K562 (cell line): ENCODE results near the gene ASPG. TPM values are rescaled to one million over a fixed set of nuclear protein-coding genes. Genes with fewer than 3 reads are reported as not detected.

Source experiments
- ATAC-seq: fragments of 200-7000 bp; cut with Tn5 transposase; 3 replicates; pipeline ENCODE4 v1.9.1; 2020; ENCODE audit warnings: moderate library complexity
- BruUV-seq: library from RNA; stranded (reverse); fragments of 400-500 nt; replicated peaks from 2 replicates; lab custom pipeline; 2021; lab: Mats Ljungman, UMichigan
- CTCF ChIA-PET: fragments of 300-600 bp; formaldehyde crosslinking; extraction: SDS; loops from one replicate; lab custom pipeline; 2021; ENCODE audit warnings: low intra/inter-chr PET ratio; lab: Yijun Ruan, JAX
- POLR2A ChIA-PET: fragments of 300-600, 350-650 bp; sonication (Branson Sonifier 250); formaldehyde crosslinking; extraction: SDS; loops from one replicate; lab custom pipeline; 2021; ENCODE audit warnings: antibody characterized with exemption, inconsistent platforms; lab: Yijun Ruan, JAX
- DNase-seq, 4 experiments: peaks; one replicate each; pipeline versions ENCODE4 v3.0.0 to v3.0.0-alpha.2; 2011 to 2018; ENCODE audit warnings: low spot score in 3 of 4, mixed read lengths in 3 of 4; ENCODE audit errors: extremely low read depth in 1 of 4
- FAIRE-seq: peaks from 2 replicates; lab custom pipeline; 2011; peaks lifted over from hg19 to GRCh38; lab: Jason Lieb, UNC
- H2AFZ ChIP-seq: 2 replicates; pipeline ENCODE4 v1.6.0; 2011; ENCODE audit warnings: low read depth, low read length, control low read depth, inconsistent platforms
- H3K27ac ChIP-seq: fragments of 200-600 bp; 3 replicates; pipeline ENCODE4 v1.8.0; 2011; ENCODE audit warnings: low read depth, mild to moderate bottlenecking, control low read depth, inconsistent platforms, low read length, moderate library complexity, mixed read lengths; ENCODE audit errors: extremely low read depth
- H3K27me3 ChIP-seq, 2 experiments: fragments of 300-600 bp in 1 of 2; 2 replicates in 1 of 2; 3 replicates in 1 of 2; pipeline versions ENCODE4 v1.6.0 to v1.8.0; 2011; ENCODE audit warnings: inconsistent platforms in 2 of 2, low read length in 2 of 2, mild to moderate bottlenecking in 1 of 2, mixed read lengths in 1 of 2, moderate library complexity in 1 of 2; ENCODE audit not compliant: control insufficient read depth in 2 of 2, insufficient read depth in 2 of 2
- H3K36me3 ChIP-seq: fragments of 300-600 bp; 3 replicates; pipeline ENCODE4 v1.8.0; 2011; ENCODE audit warnings: mild to moderate bottlenecking, low read length, inconsistent platforms; ENCODE audit not compliant: control insufficient read depth, insufficient read depth
- H3K4me1 ChIP-seq, 2 experiments: fragments of 200-600 bp in 1 of 2; replicated peaks in 1 of 2; 2 replicates in 1 of 2; 3 replicates in 1 of 2; pipeline versions ENCODE4 v1.5.1 to v1.8.0; 2011; ENCODE audit warnings: inconsistent platforms in 2 of 2, low read length in 2 of 2, mild to moderate bottlenecking in 1 of 2, mixed read lengths in 1 of 2, moderate library complexity in 1 of 2; ENCODE audit not compliant: control insufficient read depth in 2 of 2, insufficient read depth in 2 of 2
- H3K4me2 ChIP-seq: 2 replicates; pipeline ENCODE4 v1.6.1; 2011; ENCODE audit warnings: low read length, control low read depth, inconsistent platforms, mixed read lengths; ENCODE audit not compliant: insufficient read depth
- H3K4me3 ChIP-seq: fragments of 200-600 bp; sonication (generic), shearing (Covaris generic); 2 replicates; pipeline ENCODE4 v1.5.1; 2016; ENCODE audit warnings: control low read depth, inconsistent platforms
- H3K79me2 ChIP-seq: fragments of 200-600 bp; 3 replicates; pipeline ENCODE4 v1.8.0; 2011; ENCODE audit warnings: low read length, inconsistent platforms; ENCODE audit not compliant: control insufficient read depth, insufficient read depth
- H3K9ac ChIP-seq, 2 experiments: 2 replicates each; pipeline versions ENCODE4 v1.6.0 to v1.6.1; 2011; ENCODE audit warnings: low read depth in 2 of 2, low read length in 2 of 2, control low read depth in 1 of 2, inconsistent platforms in 1 of 2, mild to moderate bottlenecking in 1 of 2, mixed read lengths in 1 of 2; ENCODE audit not compliant: insufficient read depth in 1 of 2
- H3K9me1 ChIP-seq: one replicate; pipeline ENCODE4 v1.6.0; 2011; ENCODE audit warnings: inconsistent platforms, mild to moderate bottlenecking, low read length, moderate library complexity; ENCODE audit not compliant: control insufficient read depth, insufficient read depth
- H3K9me3 ChIP-seq: replicated peaks from 2 replicates; pipeline ENCODE4 v1.5.1; 2011; ENCODE audit warnings: low read depth, low read length, inconsistent platforms; ENCODE audit not compliant: control insufficient read depth, insufficient read depth
- H4K20me1 ChIP-seq: replicated peaks from 2 replicates; pipeline ENCODE4 v1.6.1; 2011; ENCODE audit warnings: low read length, inconsistent platforms, mixed read lengths; ENCODE audit not compliant: control insufficient read depth, insufficient read depth
- C11orf30 ChIP-seq: fragments of 450-650 bp; IDR thresholded peaks from 2 replicates; pipeline ENCODE4 v1.6.1; 2016; ENCODE audit warnings: low read depth, mild to moderate bottlenecking
- EGR1 ChIP-seq: fragments of 450-650 bp; conservative IDR thresholded peaks from 2 replicates; pipeline ENCODE4 v1.6.1; 2017; ENCODE audit warnings: mild to moderate bottlenecking
- FOXJ2 ChIP-seq: fragments of 200-800 bp; sonication (Bioruptor generic); IDR thresholded peaks from 2 replicates; pipeline ENCODE4 v1.6.1; 2016; ENCODE audit warnings: missing genetic modification characterization, missing compliant biosample characterization
- HEY1 ChIP-seq: fragments of 250-450 bp; sonication (Bioruptor Pico); IDR thresholded peaks from 2 replicates; pipeline ENCODE4 v1.5.0; 2020; ENCODE audit warnings: mild to moderate bottlenecking, moderate library complexity, borderline replicate concordance
- HNRNPUL1 ChIP-seq: fragments of 200-400 bp; formaldehyde crosslinking; IDR thresholded peaks from 2 replicates; pipeline ENCODE4 v1.6.1; 2017; ENCODE audit warnings: low read length
- JUND ChIP-seq, 2 experiments: IDR thresholded peaks; 2 replicates in 1 of 2; 3 replicates in 1 of 2; pipeline ENCODE4 v1.6.1; 2011; ENCODE audit warnings: borderline replicate concordance in 2 of 2, low read depth in 2 of 2, low read length in 2 of 2, improper control_type of control experiment in 1 of 2, missing biosample characterization in 1 of 2, missing genetic modification characterization in 1 of 2, missing genetic modification reagents in 1 of 2
- KAT2B ChIP-seq: IDR thresholded peaks from one replicate; pipeline ENCODE4 v1.6.1; 2012; ENCODE audit warnings: low read depth, mild to moderate bottlenecking, control low read depth, inconsistent platforms, low read length, moderate library complexity
- KDM1A ChIP-seq, 2 experiments: fragments of 450-650 bp; IDR thresholded peaks; 2 replicates each; pipeline ENCODE4 v1.6.1; 2016; ENCODE audit warnings: mild to moderate bottlenecking in 2 of 2
- LCOR ChIP-seq: sonication (generic); formaldehyde crosslinking; IDR thresholded peaks from 2 replicates; pipeline ENCODE4 v1.8.0; 2022; ENCODE audit warnings: mild to moderate bottlenecking, missing genetic modification reagents
- MEIS2 ChIP-seq: fragments of 450-650 bp; IDR thresholded peaks from 2 replicates; pipeline ENCODE4 v1.6.1; 2014; ENCODE audit warnings: mild to moderate bottlenecking; ENCODE audit not compliant: partially characterized antibody
- RBM25 ChIP-seq: fragments of 200-400 bp; formaldehyde crosslinking; IDR thresholded peaks from 2 replicates; pipeline ENCODE4 v1.6.1; 2018; ENCODE audit warnings: low read length, low read depth, moderate library complexity; ENCODE audit not compliant: severe bottlenecking
- SAP30 ChIP-seq: fragments of 200-600 bp; sonication (generic); IDR thresholded peaks from 2 replicates; pipeline ENCODE4 v1.6.1; 2012; ENCODE audit warnings: borderline replicate concordance, low read depth, mild to moderate bottlenecking, moderate library complexity, low read length, control low read depth, inconsistent platforms; ENCODE audit not compliant: insufficient read depth, poor library complexity, severe bottlenecking
- ZNF133 ChIP-seq: fragments of 250-450 bp; sonication (Bioruptor Pico); IDR thresholded peaks from 2 replicates; pipeline ENCODE4 v1.4.0; 2020; ENCODE audit warnings: mild to moderate bottlenecking
- ZNF197 ChIP-seq: fragments of 200-800 bp; sonication (Bioruptor generic); IDR thresholded peaks from 2 replicates; pipeline ENCODE4 v1.6.1; 2016; ENCODE audit warnings: low read depth, missing genetic modification characterization, missing compliant biosample characterization
- WGBS: fragments of 100-300 bp; shearing (Covaris generic); methylation state at CpG from one replicate; pipeline ENCODE4 v1.1.6; 2016; ENCODE audit warnings: low coverage, mixed read lengths; ENCODE audit not compliant: insufficient coverage; ENCODE audit errors: missing lambda C conversion rate; 5-methylcytosine and 5-hydroxymethylcytosine counted together
- in situ Hi-C: fragments of 300-500 bp; cut with MboI; formaldehyde crosslinking; loops from 4 replicates; pipeline ENCODE4 v1.15.0; 2018; ENCODE audit warnings: inconsistent platforms, mixed read lengths
- intact Hi-C: fragments of 100-400 bp; cut with micrococcal nuclease; formaldehyde crosslinking; loops from 2 replicates; pipeline ENCODE4 v1.14.2; 2022
- polyA plus RNA-seq, 8 experiments: library from polyadenylated mRNA; depleted of rRNA in 4 of 8; stranded (reverse) in 5 of 8; unstranded in 3 of 8; fragments of >200 nt; fragmentation: Nextera tagmentation in 2 of 8; fragmentation: Illumina TruSeq in 1 of 8; extraction: Ambion mirVana in 2 of 8; extraction: Trizol in 1 of 8; gene quantifications; 2 replicates each; pipeline versions ENCODE4 v1.2.1 to v1.2.3, GENCODE V29; 2011 to 2014; ENCODE audit warnings: inconsistent platforms in 1 of 8, missing spikeins in 1 of 8
- total RNA-seq, 7 experiments: library from RNA; depleted of rRNA in 6 of 7; stranded (reverse); fragments of >200 nt in 6 of 7; fragmentation: Illumina TruSeq in 2 of 7; extraction: Trizol in 2 of 7; gene quantifications; 2 replicates each; pipeline versions ENCODE4 v1.2.1 to v1.2.3, GENCODE V29; 2011 to 2021; ENCODE audit warnings: low replicate concordance in 1 of 7
- TF ChIP-seq, protein P1 (sequence below): fragments of 450-650 bp; IDR thresholded peaks from 2 replicates; pipeline ENCODE4 v1.6.1; 2017; ENCODE audit warnings: antibody characterized with exemption, mild to moderate bottlenecking
- TF ChIP-seq, protein P2 (sequence below): sonication (generic); formaldehyde crosslinking; IDR thresholded peaks from 2 replicates; pipeline ENCODE4 v1.8.0; 2022; ENCODE audit warnings: mild to moderate bottlenecking, missing genetic modification reagents

Gene ASPG
- total and polyA plus RNA-seq, 9 of the 15 experiments (the other 6 are each of a cell fraction or from before 2014, with no cell fraction given): 0.18 TPM; not detected in 8

GRCh38 chr14:104096751-104097700 is 11.5 kb downstream of the ASPG start:
- TF ChIP-seq KDM1A (IDR thresholded peaks at IDR 0.05) (no peak), KAT2B (no peak), C11orf30 (no peak), JUND (IDR thresholded peaks at IDR 0.05; ENCODE audit: borderline replicate concordance, low read depth, low read length) (no peak), JUND (tag; IDR thresholded peaks at IDR 0.05; ENCODE audit: borderline replicate concordance, low read depth, low read length) (no peak), RBM25 (no peak), LCOR (no peak), HEY1 (CRISPR knock-in tag) (no peak), ZNF197 (CRISPR knock-in tag) (no peak), ZNF133 (no peak), MEIS2 (no peak), EGR1 (no peak), FOXJ2 (tag) (no peak), SAP30 (no peak), HNRNPUL1 (no peak)
- TF ChIP-seq, protein P1, sequence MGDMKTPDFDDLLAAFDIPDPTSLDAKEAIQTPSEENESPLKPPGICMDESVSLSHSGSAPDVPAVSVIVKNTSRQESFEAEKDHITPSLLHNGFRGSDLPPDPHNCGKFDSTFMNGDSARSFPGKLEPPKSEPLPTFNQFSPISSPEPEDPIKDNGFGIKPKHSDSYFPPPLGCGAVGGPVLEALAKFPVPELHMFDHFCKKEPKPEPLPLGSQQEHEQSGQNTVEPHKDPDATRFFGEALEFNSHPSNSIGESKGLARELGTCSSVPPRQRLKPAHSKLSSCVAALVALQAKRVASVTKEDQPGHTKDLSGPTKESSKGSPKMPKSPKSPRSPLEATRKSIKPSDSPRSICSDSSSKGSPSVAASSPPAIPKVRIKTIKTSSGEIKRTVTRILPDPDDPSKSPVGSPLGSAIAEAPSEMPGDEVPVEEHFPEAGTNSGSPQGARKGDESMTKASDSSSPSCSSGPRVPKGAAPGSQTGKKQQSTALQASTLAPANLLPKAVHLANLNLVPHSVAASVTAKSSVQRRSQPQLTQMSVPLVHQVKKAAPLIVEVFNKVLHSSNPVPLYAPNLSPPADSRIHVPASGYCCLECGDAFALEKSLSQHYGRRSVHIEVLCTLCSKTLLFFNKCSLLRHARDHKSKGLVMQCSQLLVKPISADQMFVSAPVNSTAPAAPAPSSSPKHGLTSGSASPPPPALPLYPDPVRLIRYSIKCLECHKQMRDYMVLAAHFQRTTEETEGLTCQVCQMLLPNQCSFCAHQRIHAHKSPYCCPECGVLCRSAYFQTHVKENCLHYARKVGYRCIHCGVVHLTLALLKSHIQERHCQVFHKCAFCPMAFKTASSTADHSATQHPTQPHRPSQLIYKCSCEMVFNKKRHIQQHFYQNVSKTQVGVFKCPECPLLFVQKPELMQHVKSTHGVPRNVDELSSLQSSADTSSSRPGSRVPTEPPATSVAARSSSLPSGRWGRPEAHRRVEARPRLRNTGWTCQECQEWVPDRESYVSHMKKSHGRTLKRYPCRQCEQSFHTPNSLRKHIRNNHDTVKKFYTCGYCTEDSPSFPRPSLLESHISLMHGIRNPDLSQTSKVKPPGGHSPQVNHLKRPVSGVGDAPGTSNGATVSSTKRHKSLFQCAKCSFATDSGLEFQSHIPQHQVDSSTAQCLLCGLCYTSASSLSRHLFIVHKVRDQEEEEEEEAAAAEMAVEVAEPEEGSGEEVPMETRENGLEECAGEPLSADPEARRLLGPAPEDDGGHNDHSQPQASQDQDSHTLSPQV: no peak
- TF ChIP-seq, protein P2, sequence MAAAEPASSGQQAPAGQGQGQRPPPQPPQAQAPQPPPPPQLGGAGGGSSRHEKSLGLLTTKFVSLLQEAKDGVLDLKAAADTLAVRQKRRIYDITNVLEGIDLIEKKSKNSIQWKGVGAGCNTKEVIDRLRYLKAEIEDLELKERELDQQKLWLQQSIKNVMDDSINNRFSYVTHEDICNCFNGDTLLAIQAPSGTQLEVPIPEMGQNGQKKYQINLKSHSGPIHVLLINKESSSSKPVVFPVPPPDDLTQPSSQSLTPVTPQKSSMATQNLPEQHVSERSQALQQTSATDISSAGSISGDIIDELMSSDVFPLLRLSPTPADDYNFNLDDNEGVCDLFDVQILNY (CRISPR knock-in tag): no peak

More at GRCh38 chr14:104096751-104097700, 11.5 kb downstream of the ASPG start:
- H3K4me2 ChIP-seq: no peak overlapping the region
- POLR2A ChIA-PET: interaction anchor here (0.6 kb wide), 1 partner anchor 9 kb away, joined by 3 read pairs; no protein-coding TSS in a partner anchor
- H3K27ac ChIP-seq: no peak overlapping the region
- in situ Hi-C loops: no loop called here
- no peak overlapping the region for H3K9ac ChIP-seq
- H3K4me1 ChIP-seq: peaks cover 0 to 28% of the 10 kb centered on the region in 2 experiments; a peak in 2 of 5 replicates
- WGBS: 7% methylated on average over 14 of the region's 25 CpGs
- no peak overlapping the region for H3K4me3 ChIP-seq
- no peaks in the 10 kb centered on the region for H3K9me1 ChIP-seq
- no peaks in the 10 kb centered on the region for H3K9me3 ChIP-seq
- H4K20me1 ChIP-seq: no peaks in the 10 kb centered on the region
- H3K27me3 ChIP-seq: no peaks in the 10 kb centered on the region; a peak in 1 of 5 replicates
- CTCF ChIA-PET: no interaction called here
- FAIRE-seq (no peak), DNase-seq (no peak), ATAC-seq (no peak)
- no TSS peak for BruUV-seq
- intact Hi-C loops: no loop called here
- H3K79me2 ChIP-seq: no peaks in the 10 kb centered on the region
- H3K36me3 ChIP-seq: no peaks in the 10 kb centered on the region
- H2AFZ ChIP-seq: no peak overlapping the region
